HepG2 (cell line): Measurements from ENCODE around the gene MLLT11. TPM values are rescaled to one million over a fixed set of nuclear protein-coding genes. Genes with fewer than 3 reads are reported as not detected.

Experiments
- BHLHE40 ChIP-seq: IDR thresholded peaks from 2 replicates; pipeline ENCODE4 v1.6.1; 2011; ENCODE audit warnings: low read length, improper control_type of control experiment
- BRCA1 ChIP-seq: sonication (generic); formaldehyde crosslinking; IDR thresholded peaks from 2 replicates; pipeline ENCODE4 v1.4.0; 2020; ENCODE audit warnings: missing genetic modification reagents
- HMGXB4 ChIP-seq, 2 experiments: sonication (generic) in 1 of 2; formaldehyde crosslinking in 1 of 2; IDR thresholded peaks; 2 replicates each; pipeline versions ENCODE4 v1.4.0 to v1.6.1; 2018 to 2020; ENCODE audit warnings: missing genetic modification reagents in 2 of 2, borderline replicate concordance in 1 of 2, low read depth in 1 of 2, mild to moderate bottlenecking in 1 of 2, missing biosample characterization in 1 of 2
- HOXD1 ChIP-seq: sonication (generic); formaldehyde crosslinking; IDR thresholded peaks from 2 replicates; pipeline ENCODE4 v1.5.0; 2020; ENCODE audit warnings: missing genetic modification reagents
- IRF1 ChIP-seq: sonication (generic); formaldehyde crosslinking; IDR thresholded peaks from 2 replicates; pipeline ENCODE4 v1.4.0; 2020; ENCODE audit warnings: low read depth, mild to moderate bottlenecking, missing genetic modification reagents
- IRF9 ChIP-seq: sonication (generic); formaldehyde crosslinking; IDR thresholded peaks from 2 replicates; pipeline ENCODE4 v1.8.0; 2022; ENCODE audit warnings: missing genetic modification reagents, mild to moderate bottlenecking, borderline replicate concordance
- MBD4 ChIP-seq: IDR thresholded peaks from 2 replicates; pipeline ENCODE4 v1.6.1; 2012; ENCODE audit warnings: low read length, inconsistent platforms, borderline replicate concordance
- MXD1 ChIP-seq: sonication (generic); formaldehyde crosslinking; IDR thresholded peaks from 2 replicates; pipeline ENCODE4 v1.4.0; 2020; ENCODE audit warnings: mild to moderate bottlenecking, missing genetic modification reagents
- NCOR1 ChIP-seq: fragments of 200-600 bp; sonication (generic); IDR thresholded peaks from 2 replicates; pipeline ENCODE4 v1.7.0; 2017; ENCODE audit warnings: antibody characterized with exemption, low read length, borderline replicate concordance
- NR3C1 ChIP-seq: sonication (generic); formaldehyde crosslinking; IDR thresholded peaks from 2 replicates; pipeline ENCODE4 v1.4.0; 2020; ENCODE audit warnings: missing genetic modification reagents
- PHF20 ChIP-seq: sonication (generic); formaldehyde crosslinking; IDR thresholded peaks from 2 replicates; pipeline ENCODE4 v1.5.0; 2020; ENCODE audit warnings: mild to moderate bottlenecking, missing genetic modification reagents
- POLR2AphosphoS5 ChIP-seq: IDR thresholded peaks from 2 replicates; pipeline ENCODE4 v1.6.1; 2012; ENCODE audit warnings: low read depth, low read length
- SIX1 ChIP-seq: sonication (generic); formaldehyde crosslinking; IDR thresholded peaks from 2 replicates; pipeline ENCODE4 v1.4.0; 2020; ENCODE audit warnings: missing genetic modification reagents, borderline replicate concordance
- SRSF9 ChIP-seq: fragments of 200-400 bp; formaldehyde crosslinking; IDR thresholded peaks from 2 replicates; pipeline ENCODE4 v1.6.1; 2018; ENCODE audit warnings: borderline replicate concordance, mild to moderate bottlenecking, low read depth, low read length; ENCODE audit not compliant: insufficient read depth, poor library complexity, severe bottlenecking
- SYNCRIP ChIP-seq: fragments of 200-400 bp; formaldehyde crosslinking; IDR thresholded peaks from 2 replicates; pipeline ENCODE4 v1.6.1; 2018; ENCODE audit warnings: mild to moderate bottlenecking, low read depth, low read length; ENCODE audit not compliant: insufficient read depth
- ZBTB42 ChIP-seq: sonication (generic); formaldehyde crosslinking; IDR thresholded peaks from 2 replicates; pipeline ENCODE4 v1.5.0; 2020; ENCODE audit warnings: mild to moderate bottlenecking, missing genetic modification reagents
- ZNF317 ChIP-seq: sonication (generic); formaldehyde crosslinking; IDR thresholded peaks from 2 replicates; pipeline ENCODE4 v1.5.0; 2020; ENCODE audit warnings: mild to moderate bottlenecking, missing genetic modification reagents
- ZNF589 ChIP-seq: sonication (generic); formaldehyde crosslinking; conservative IDR thresholded peaks from 2 replicates; pipeline ENCODE4 v1.8.0; 2022; ENCODE audit warnings: mild to moderate bottlenecking, moderate library complexity, missing genetic modification reagents
- ZNF747 ChIP-seq: sonication (generic); formaldehyde crosslinking; IDR thresholded peaks from 2 replicates; pipeline ENCODE4 v1.8.1; 2023; ENCODE audit warnings: missing genetic modification reagents, mild to moderate bottlenecking, borderline replicate concordance
- ZNF784 ChIP-seq: sonication (generic); formaldehyde crosslinking; IDR thresholded peaks from 2 replicates; pipeline ENCODE4 v1.5.1; 2020; ENCODE audit warnings: missing genetic modification reagents, mild to moderate bottlenecking, borderline replicate concordance
- ZXDC ChIP-seq: sonication (generic); formaldehyde crosslinking; IDR thresholded peaks from 2 replicates; pipeline ENCODE4 v1.5.0; 2020; ENCODE audit warnings: mild to moderate bottlenecking, missing genetic modification reagents
- polyA plus RNA-seq, 8 experiments: library from polyadenylated mRNA; depleted of rRNA in 3 of 8; stranded (reverse) in 7 of 8; unstranded in 1 of 8; fragments of >200 nt; fragmentation: Illumina TruSeq in 4 of 8; extraction: Trizol in 4 of 8; gene quantifications; 2 replicates each; pipeline versions ENCODE4 v1.2.1 to v1.2.3, GENCODE V29; 2011 to 2016; ENCODE audit warnings: low read depth in 4 of 8, missing spikeins in 1 of 8, mixed read lengths in 1 of 8; ENCODE audit not compliant: insufficient read depth in 1 of 8
- total RNA-seq, 5 experiments: library from RNA; depleted of rRNA; stranded (reverse); fragments of >200 nt; fragmentation: Illumina TruSeq; extraction: Trizol; gene quantifications; 2 replicates each; pipeline ENCODE4 v1.2.3, GENCODE V29; 2016; ENCODE audit warnings: low read depth in 1 of 5

The MLLT11 gene
- total and polyA plus RNA-seq, 2 of the 13 experiments (the other 11 are each of a cell fraction or from before 2014, with no cell fraction given) = 0.21 to 0.22 TPM

GRCh38 chr1:151012684-151013471 is 47.3 kb upstream of the MLLT11 start (continued):
- TF ChIP-seq HMGXB4 (CRISPR knock-in tag; IDR thresholded peaks at IDR 0.05; ENCODE audit: borderline replicate concordance in 1 of 2, low read depth in 1 of 2) (peak; percentile 50 to 67; a peak in 2 of 4 replicates), SIX1 (CRISPR knock-in tag) (peak; percentile 45; the same call in 1 of the 2 replicates), PHF20 (0 out of 2 replicates have a peak, but pooled peaks have one; percentile 23), BRCA1 (CRISPR knock-in tag) (no peak; the same call in 1 of the 2 replicates), ZXDC (CRISPR knock-in tag) (no peak), BHLHE40 (no peak), POLR2AphosphoS5 (peak; percentile 44), ZNF784 (CRISPR knock-in tag) (no peak), ZNF317 (CRISPR knock-in tag) (peak; percentile 67; the same call in 1 of the 2 replicates), HOXD1 (CRISPR knock-in tag) (no peak), SRSF9 (no peak), IRF1 (CRISPR knock-in tag) (no peak), MBD4 (no peak), ZBTB42 (CRISPR knock-in tag) (no peak), NR3C1 (CRISPR knock-in tag) (no peak), IRF9 (no peak), ZNF747 (no peak), ZNF589 (no peak), SYNCRIP (no peak), MXD1 (CRISPR knock-in tag) (no peak), NCOR1 (peak; percentile 98)
